ENCODE measurements around the gene NAGS.

The NAGS gene

GRCh38 chr17:43978078-43978477, 26.3 kb upstream of the NAGS start:
- H3K4me3 ChIP-seq (ENCODE audit: low read depth, low read length): no peak overlapping the region
- no peak for TF ChIP-seq CTCF (IDR thresholded peaks at IDR 0.05; ENCODE audit: control insufficient read depth, extremely low read depth, insufficient read depth)
- DNase-seq (ENCODE audit: low read depth): no peak

GRCh38 chr17:43979011-43979410, 25.4 kb upstream of the NAGS start:
- no peak overlapping the region for H3K4me3 ChIP-seq (ENCODE audit: low read depth, low read length)
- no peak for DNase-seq (ENCODE audit: low read depth)
- no peak for TF ChIP-seq CTCF (IDR thresholded peaks at IDR 0.05; ENCODE audit: control insufficient read depth, extremely low read depth, insufficient read depth)

GRCh38 chr17:43979671-43980070, 24.8 kb upstream of the NAGS start:
- H3K4me3 ChIP-seq (ENCODE audit: low read depth, low read length): no peak overlapping the region
- DNase-seq (ENCODE audit: low read depth): no peak
- TF ChIP-seq CTCF (IDR thresholded peaks at IDR 0.05; ENCODE audit: control insufficient read depth, extremely low read depth, insufficient read depth): no peak

- no peak overlapping the region for H3K4me3 ChIP-seq (ENCODE audit: low read depth, low read length)
- no peak for TF ChIP-seq CTCF (IDR thresholded peaks at IDR 0.05; ENCODE audit: control insufficient read depth, extremely low read depth, insufficient read depth)
- no peak for DNase-seq (ENCODE audit: low read depth)
Measured at GRCh38 chr17:43982171-43982570, 22.3 kb upstream of the NAGS start.

GRCh38 chr17:43983196-43983514, 21.3 kb upstream of the NAGS start:
- DNase-seq (ENCODE audit: low read depth): no peak
- H3K4me3 ChIP-seq (ENCODE audit: low read depth, low read length): no peak overlapping the region
- no peak for TF ChIP-seq CTCF (IDR thresholded peaks at IDR 0.05; ENCODE audit: control insufficient read depth, extremely low read depth, insufficient read depth)

- no peak overlapping the region for H3K4me3 ChIP-seq (ENCODE audit: low read depth, low read length)
- no peak for TF ChIP-seq CTCF (IDR thresholded peaks at IDR 0.05; ENCODE audit: control insufficient read depth, extremely low read depth, insufficient read depth)
- no peak for DNase-seq (ENCODE audit: low read depth)
Measured at GRCh38 chr17:43983515-43984411, 20.7 kb upstream of the NAGS start.

- TF ChIP-seq CTCF (IDR thresholded peaks at IDR 0.05; ENCODE audit: control insufficient read depth, extremely low read depth, insufficient read depth): no peak
- DNase-seq (ENCODE audit: low read depth): no peak
- no peak overlapping the region for H3K4me3 ChIP-seq (ENCODE audit: low read depth, low read length)
Measured at GRCh38 chr17:43984521-43984920, 19.9 kb upstream of the NAGS start.
